Measurements from ENCODE around the gene ARHGEF3.

DNA sequence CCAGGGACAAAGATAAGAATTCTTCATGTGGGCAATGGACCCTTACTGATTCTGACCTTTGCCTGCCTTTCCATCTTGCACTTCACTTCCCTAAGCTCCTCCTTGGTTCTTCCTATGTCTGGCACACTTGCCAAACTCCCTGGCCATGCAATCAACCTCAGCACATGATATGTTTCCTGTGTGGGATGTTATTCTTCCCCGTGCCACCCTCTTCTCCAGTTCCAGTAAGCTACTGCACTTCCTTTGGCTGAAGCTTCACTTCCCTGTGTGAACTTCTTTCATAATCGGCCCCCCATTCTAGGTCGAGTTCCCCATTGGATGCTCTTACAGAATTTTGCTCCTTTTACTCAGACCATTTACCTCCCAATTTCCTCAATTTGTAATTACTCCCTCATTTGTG is 108.0 kb downstream of the ARHGEF3 start:
- TF ChIP-seq POLR2A (IDR thresholded peaks at IDR 0.05) = no peak
- TF ChIP-seq, protein P1, sequence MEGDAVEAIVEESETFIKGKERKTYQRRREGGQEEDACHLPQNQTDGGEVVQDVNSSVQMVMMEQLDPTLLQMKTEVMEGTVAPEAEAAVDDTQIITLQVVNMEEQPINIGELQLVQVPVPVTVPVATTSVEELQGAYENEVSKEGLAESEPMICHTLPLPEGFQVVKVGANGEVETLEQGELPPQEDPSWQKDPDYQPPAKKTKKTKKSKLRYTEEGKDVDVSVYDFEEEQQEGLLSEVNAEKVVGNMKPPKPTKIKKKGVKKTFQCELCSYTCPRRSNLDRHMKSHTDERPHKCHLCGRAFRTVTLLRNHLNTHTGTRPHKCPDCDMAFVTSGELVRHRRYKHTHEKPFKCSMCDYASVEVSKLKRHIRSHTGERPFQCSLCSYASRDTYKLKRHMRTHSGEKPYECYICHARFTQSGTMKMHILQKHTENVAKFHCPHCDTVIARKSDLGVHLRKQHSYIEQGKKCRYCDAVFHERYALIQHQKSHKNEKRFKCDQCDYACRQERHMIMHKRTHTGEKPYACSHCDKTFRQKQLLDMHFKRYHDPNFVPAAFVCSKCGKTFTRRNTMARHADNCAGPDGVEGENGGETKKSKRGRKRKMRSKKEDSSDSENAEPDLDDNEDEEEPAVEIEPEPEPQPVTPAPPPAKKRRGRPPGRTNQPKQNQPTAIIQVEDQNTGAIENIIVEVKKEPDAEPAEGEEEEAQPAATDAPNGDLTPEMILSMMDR (IDR thresholded peaks at IDR 0.05) = no peak

Measured in ovary (tissue), 3 donors.